H1 (cell line): ENCODE data around the gene GRIPAP1. TPM values are rescaled to one million over a fixed set of nuclear protein-coding genes. Genes with fewer than 3 reads are reported as not detected.

Experiments
- CTCF ChIA-PET: fragments of 300-600 bp; sonication (Branson Sonifier 250); formaldehyde crosslinking; loops from one replicate; lab custom pipeline; 2021; ENCODE audit not compliant: partially characterized antibody; lab: Charles Lee
- POLR2A ChIA-PET: fragments of 300-600 bp; sonication (Branson Sonifier 250); formaldehyde crosslinking; loops from one replicate; lab custom pipeline; 2021; ENCODE audit warnings: inconsistent platforms; ENCODE audit not compliant: partially characterized antibody; lab: Charles Lee
- DNase-seq, 2 experiments: peaks; one replicate each; pipeline versions ENCODE4 v3.0.0 to v3.0.0-alpha.2; 2010 to 2022; ENCODE audit warnings: low spot score in 2 of 2, low read depth in 1 of 2, mixed read lengths in 1 of 2
- FAIRE-seq: peaks from 2 replicates; lab custom pipeline; 2011; peaks lifted over from hg19 to GRCh38; lab: Jason Lieb, UNC
- H2AFZ ChIP-seq: 2 replicates; pipeline ENCODE4 v1.8.1; 2012; ENCODE audit warnings: low read length, inconsistent platforms
- H2AK5ac ChIP-seq: 2 replicates; pipeline ENCODE4 v1.6.1; 2013; ENCODE audit warnings: low read depth, low read length
- H2BK120ac ChIP-seq: replicated peaks from 2 replicates; pipeline ENCODE3; 2013; ENCODE audit warnings: low read depth, low read length, inconsistent platforms
- H2BK12ac ChIP-seq: 2 replicates; pipeline ENCODE4 v1.6.1; 2013; ENCODE audit warnings: low read depth, low read length
- H2BK15ac ChIP-seq: 2 replicates; pipeline ENCODE4 v1.6.1; 2013; ENCODE audit warnings: low read length
- H2BK20ac ChIP-seq: 2 replicates; pipeline ENCODE4 v1.6.1; 2013; ENCODE audit warnings: low read length
- H2BK5ac ChIP-seq: 2 replicates; pipeline ENCODE4 v1.6.1; 2013; ENCODE audit warnings: low read depth, low read length
- H3K14ac ChIP-seq: 2 replicates; pipeline ENCODE4 v1.6.1; 2013; ENCODE audit warnings: inconsistent platforms; ENCODE audit not compliant: insufficient read length
- H3K18ac ChIP-seq: 2 replicates; pipeline ENCODE4 v1.6.1; 2013; ENCODE audit warnings: low read length; ENCODE audit errors: extremely low read depth
- H3K23ac ChIP-seq: 2 replicates; pipeline ENCODE4 v1.6.1; 2013; ENCODE audit warnings: inconsistent platforms; ENCODE audit not compliant: insufficient read length
- H3K23me2 ChIP-seq: 2 replicates; pipeline ENCODE4 v1.6.1; 2013; ENCODE audit warnings: low read depth, low read length
- H3K27ac ChIP-seq: 2 replicates; pipeline ENCODE4 v1.6.1; 2011; ENCODE audit warnings: low read depth, low read length, inconsistent platforms
- H3K27me3 ChIP-seq, 4 experiments: replicated peaks in 1 of 4; 1 replicate in 1 of 4; 2 replicates in 3 of 4; pipeline versions ENCODE4 v1.6.1 to v1.8.1; 2011 to 2013; ENCODE audit warnings: low read length in 3 of 4, mild to moderate bottlenecking in 3 of 4, inconsistent platforms in 2 of 4, mixed read lengths in 2 of 4, moderate library complexity in 1 of 4; ENCODE audit not compliant: control insufficient read depth in 3 of 4, insufficient read depth in 3 of 4; ENCODE audit errors: extremely low read depth in 1 of 4
- H3K36me3 ChIP-seq, 4 experiments: 2 replicates each; pipeline versions ENCODE4 v1.6.1 to v1.8.1; 2011 to 2013; ENCODE audit warnings: mild to moderate bottlenecking in 4 of 4, low read length in 3 of 4, moderate library complexity in 2 of 4, control low read depth in 1 of 4, inconsistent platforms in 1 of 4; ENCODE audit not compliant: insufficient read depth in 4 of 4, control insufficient read depth in 2 of 4
- H3K4ac ChIP-seq: replicated peaks from 2 replicates; pipeline ENCODE3; 2013; ENCODE audit warnings: low read length, low read depth, mixed read lengths, inconsistent platforms; ENCODE audit not compliant: insufficient read length
- H3K4me1 ChIP-seq, 4 experiments: replicated peaks in 1 of 4; 1 replicate in 1 of 4; 2 replicates in 3 of 4; pipeline versions ENCODE4 v1.6.1 to v1.8.1; 2011 to 2013; ENCODE audit warnings: low read length in 3 of 4, inconsistent platforms in 2 of 4, mixed read lengths in 1 of 4; ENCODE audit not compliant: insufficient read depth in 4 of 4, control insufficient read depth in 3 of 4
- H3K4me2 ChIP-seq, 2 experiments: 2 replicates each; pipeline versions ENCODE4 v1.6.1 to v1.8.1; 2011 to 2013; ENCODE audit warnings: low read depth in 2 of 2, low read length in 2 of 2, control low read depth in 1 of 2, inconsistent platforms in 1 of 2, mild to moderate bottlenecking in 1 of 2; ENCODE audit not compliant: insufficient read depth in 1 of 2
- H3K4me3 ChIP-seq, 4 experiments: fragments of 200-600, 300-600 bp in 1 of 4; sonication (generic), shearing (Covaris generic), sonication (Bioruptor Twin) in 1 of 4; 2 replicates each; pipeline versions ENCODE4 v1.5.1 to v1.8.1; 2011 to 2016; ENCODE audit warnings: low read length in 4 of 4, low read depth in 3 of 4, control low read depth in 2 of 4, inconsistent platforms in 2 of 4, mild to moderate bottlenecking in 2 of 4, mixed read lengths in 1 of 4, moderate library complexity in 1 of 4; ENCODE audit not compliant: insufficient read depth in 2 of 4; ENCODE audit errors: extremely low read depth in 1 of 4
- H3K56ac ChIP-seq: replicated peaks from 2 replicates; pipeline ENCODE3; 2013; ENCODE audit warnings: low read depth, mild to moderate bottlenecking, mixed read lengths, low read length, inconsistent platforms; ENCODE audit not compliant: insufficient read length
- H3K79me1 ChIP-seq: 2 replicates; pipeline ENCODE4 v1.6.1; 2013; ENCODE audit warnings: low read depth, low read length, control low read depth
- H3K79me2 ChIP-seq, 2 experiments: 2 replicates each; pipeline versions ENCODE4 v1.6.1 to v1.8.1; 2012 to 2013; ENCODE audit warnings: low read length in 2 of 2, mild to moderate bottlenecking in 2 of 2, inconsistent platforms in 1 of 2; ENCODE audit not compliant: insufficient read depth in 2 of 2, control insufficient read depth in 1 of 2
- H3K9ac ChIP-seq, 4 experiments: replicated peaks in 1 of 4; 1 replicate in 1 of 4; 2 replicates in 3 of 4; pipeline versions ENCODE4 v1.6.1 to v1.8.1; 2011 to 2013; ENCODE audit warnings: low read depth in 3 of 4, low read length in 3 of 4, control low read depth in 2 of 4, mild to moderate bottlenecking in 2 of 4, moderate library complexity in 2 of 4, inconsistent platforms in 1 of 4; ENCODE audit errors: extremely low read depth in 1 of 4
- H3K9me3 ChIP-seq, 2 experiments: 2 replicates each; pipeline versions ENCODE4 v1.6.1 to v1.8.1; 2012 to 2013; ENCODE audit warnings: mild to moderate bottlenecking in 2 of 2, moderate library complexity in 2 of 2, control low read depth in 1 of 2, inconsistent platforms in 1 of 2, low read depth in 1 of 2, low read length in 1 of 2, mixed read lengths in 1 of 2; ENCODE audit not compliant: insufficient read depth in 2 of 2
- H4K20me1 ChIP-seq, 2 experiments: replicated peaks in 1 of 2; 2 replicates each; pipeline versions ENCODE3 to v1.8.1; 2011 to 2013; ENCODE audit warnings: inconsistent platforms in 2 of 2, low read length in 2 of 2, mild to moderate bottlenecking in 1 of 2; ENCODE audit not compliant: insufficient read depth in 2 of 2, control insufficient read depth in 1 of 2
- H4K5ac ChIP-seq: 2 replicates; pipeline ENCODE4 v1.6.1; 2013; ENCODE audit warnings: low read length, low read depth, mixed read lengths, inconsistent platforms; ENCODE audit not compliant: insufficient read length
- H4K8ac ChIP-seq: 2 replicates; pipeline ENCODE4 v1.8.0; 2013; ENCODE audit warnings: mild to moderate bottlenecking, moderate library complexity, low read length, inconsistent platforms; ENCODE audit not compliant: insufficient read depth; ENCODE audit errors: extremely low read depth
- H4K91ac ChIP-seq: replicated peaks from 2 replicates; pipeline ENCODE3; 2013; ENCODE audit warnings: low read length, mixed read lengths, inconsistent platforms; ENCODE audit not compliant: insufficient read length
- BCL11A ChIP-seq, 2 experiments: IDR thresholded peaks; one replicate each; pipeline ENCODE4 v1.6.1; 2011; ENCODE audit warnings: low read depth in 2 of 2, low read length in 2 of 2, mild to moderate bottlenecking in 2 of 2
- EGR1 ChIP-seq: IDR thresholded peaks from 2 replicates; pipeline ENCODE4 v1.6.1; 2011; ENCODE audit warnings: low read depth, low read length, borderline replicate concordance
- HDAC6 ChIP-seq: IDR thresholded peaks from one replicate; pipeline ENCODE4 v1.7.1; 2012; ENCODE audit warnings: low read depth, mild to moderate bottlenecking, inconsistent platforms, low read length, moderate library complexity
- SP1 ChIP-seq: IDR thresholded peaks from 2 replicates; pipeline ENCODE4 v1.6.1; 2011; ENCODE audit warnings: low read depth, low read length
- SP2 ChIP-seq: IDR thresholded peaks from 2 replicates; pipeline ENCODE4 v1.6.1; 2012; ENCODE audit warnings: mild to moderate bottlenecking, low read length, inconsistent platforms
- SP4 ChIP-seq: IDR thresholded peaks from 2 replicates; pipeline ENCODE4 v1.6.1; 2012; ENCODE audit warnings: low read length, inconsistent platforms
- TAF7 ChIP-seq: optimal IDR thresholded peaks from 2 replicates; pipeline ENCODE3; 2011; ENCODE audit warnings: low read depth, mild to moderate bottlenecking, inconsistent platforms, low read length, moderate library complexity, borderline replicate concordance
- WGBS, 2 experiments: shearing (Covaris generic) in 1 of 2; methylation state at CpG; one replicate each; pipeline versions ENCODE4 v1.1.6 to v1.1.7; 2013 to 2015; ENCODE audit warnings: low lambda C conversion rate in 2 of 2, mixed read lengths in 2 of 2, inconsistent platforms in 1 of 2, low coverage in 1 of 2, missing lambda C conversion rate in 1 of 2; ENCODE audit not compliant: insufficient replicate concordance in 2 of 2, insufficient coverage in 1 of 2, insufficient read length in 1 of 2; ENCODE audit errors: extremely low coverage in 1 of 2, missing lambda C conversion rate in 1 of 2; 5-methylcytosine and 5-hydroxymethylcytosine counted together
- polyA plus RNA-seq, 7 experiments: library from polyadenylated mRNA; depleted of rRNA in 3 of 7; stranded (reverse) in 5 of 7; unstranded in 2 of 7; fragments of >200 nt in 5 of 7; fragments of 200-250 nt in 2 of 7; gene quantifications; 1 replicate in 5 of 7; 2 replicates in 1 of 7; 4 replicates in 1 of 7; pipeline versions ENCODE4 v1.2.1 to v1.2.3, GENCODE V29; 2011 to 2013; ENCODE audit warnings: missing spikeins in 2 of 7, mixed read lengths in 2 of 7
- total RNA-seq: library from RNA; stranded (reverse); fragmentation: NEBNext Ultra II Directional; extraction: Animal tissue kit (Norgen Biotek cat#: 25700); gene quantifications from 2 replicates; pipeline ENCODE4 v1.2.1, GENCODE V29; 2021
- TF ChIP-seq, protein P1 (sequence below): IDR thresholded peaks from 2 replicates; pipeline ENCODE4 v1.6.1; 2012; ENCODE audit warnings: low read length, inconsistent platforms
- TF ChIP-seq, protein P2 (sequence below): IDR thresholded peaks from 2 replicates; pipeline ENCODE4 v1.6.1; 2011; ENCODE audit warnings: low read length, improper control_type of control experiment

GRIPAP1 gene
- total and polyA plus RNA-seq, 2 of the 8 experiments (the other 6 are each of a cell fraction or from before 2014, with no cell fraction given): 21.6 to 55.9 TPM

DNA sequence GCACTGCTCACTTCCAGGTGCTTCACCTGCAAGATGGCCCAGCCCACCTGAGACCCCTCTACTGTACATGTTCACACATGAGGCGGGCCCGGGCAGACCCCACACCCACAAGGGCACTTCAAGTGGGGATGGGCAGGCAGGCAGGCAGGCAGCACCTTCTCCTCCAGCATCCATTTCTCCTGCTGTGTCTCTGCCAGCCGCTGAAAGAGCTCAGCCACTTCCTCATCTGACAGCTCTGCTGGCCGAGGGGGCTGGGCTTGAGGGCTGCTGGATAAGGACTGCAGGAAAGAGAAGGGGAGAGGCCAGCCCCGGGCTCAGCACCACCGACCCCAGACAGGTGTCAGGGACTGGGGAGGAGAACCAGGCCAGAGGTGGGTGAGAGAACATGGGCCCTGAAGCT, 26.0 kb downstream of the GRIPAP1 start:
- H3K23ac ChIP-seq: no peak overlapping the region
- DNase-seq: no peak
- TF ChIP-seq EGR1 (no peak), SP4 (no peak), HDAC6 (no peak), BCL11A (IDR thresholded peaks at IDR 0.05; ENCODE audit: low read depth in 2 of 2, low read length in 2 of 2) (no peak), TAF7 (no peak), SP1 (no peak), SP2 (no peak)
- TF ChIP-seq, protein P1, sequence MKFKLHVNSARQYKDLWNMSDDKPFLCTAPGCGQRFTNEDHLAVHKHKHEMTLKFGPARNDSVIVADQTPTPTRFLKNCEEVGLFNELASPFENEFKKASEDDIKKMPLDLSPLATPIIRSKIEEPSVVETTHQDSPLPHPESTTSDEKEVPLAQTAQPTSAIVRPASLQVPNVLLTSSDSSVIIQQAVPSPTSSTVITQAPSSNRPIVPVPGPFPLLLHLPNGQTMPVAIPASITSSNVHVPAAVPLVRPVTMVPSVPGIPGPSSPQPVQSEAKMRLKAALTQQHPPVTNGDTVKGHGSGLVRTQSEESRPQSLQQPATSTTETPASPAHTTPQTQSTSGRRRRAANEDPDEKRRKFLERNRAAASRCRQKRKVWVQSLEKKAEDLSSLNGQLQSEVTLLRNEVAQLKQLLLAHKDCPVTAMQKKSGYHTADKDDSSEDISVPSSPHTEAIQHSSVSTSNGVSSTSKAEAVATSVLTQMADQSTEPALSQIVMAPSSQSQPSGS: no peak
- TF ChIP-seq, protein P2, sequence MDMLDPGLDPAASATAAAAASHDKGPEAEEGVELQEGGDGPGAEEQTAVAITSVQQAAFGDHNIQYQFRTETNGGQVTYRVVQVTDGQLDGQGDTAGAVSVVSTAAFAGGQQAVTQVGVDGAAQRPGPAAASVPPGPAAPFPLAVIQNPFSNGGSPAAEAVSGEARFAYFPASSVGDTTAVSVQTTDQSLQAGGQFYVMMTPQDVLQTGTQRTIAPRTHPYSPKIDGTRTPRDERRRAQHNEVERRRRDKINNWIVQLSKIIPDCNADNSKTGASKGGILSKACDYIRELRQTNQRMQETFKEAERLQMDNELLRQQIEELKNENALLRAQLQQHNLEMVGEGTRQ: no peak

More for the DNA sequence above, 26.0 kb downstream of the GRIPAP1 start:
- H3K4me2 ChIP-seq: no peak overlapping the region
- no peak overlapping the region for H4K5ac ChIP-seq
- FAIRE-seq: no peak
- no peak overlapping the region for H3K18ac ChIP-seq
- H3K9ac ChIP-seq: no peak overlapping the region
- H2BK12ac ChIP-seq: no peak overlapping the region
- peaks cover 4% of the 10 kb centered on the region; the same call in 1 of the 2 replicates for H3K23me2 ChIP-seq
- POLR2A ChIA-PET: interaction anchor here (0.9 to 1.2 kb wide), 3 partner anchors 14 to 130 kb away, joined by 3 to 5 read pairs (median 3); no protein-coding TSS in a partner anchor
- H2BK20ac ChIP-seq: no peak overlapping the region
- 91% methylated on average over 4 of the region's 6 CpGs; no CpG with 5 or more reads in 1 of the 2 experiments for WGBS, 2 experiments
- no peak overlapping the region for H3K14ac ChIP-seq
- no peak overlapping the region for H4K8ac ChIP-seq
- H3K79me1 ChIP-seq: no peaks in the 10 kb centered on the region
- H2AFZ ChIP-seq: no peak overlapping the region
- H3K36me3 ChIP-seq: peaks cover 4 to 37% (median 21%) of the 10 kb centered on the region in 4 experiments; a peak in 6 of 8 replicates
- H3K27me3 ChIP-seq: no peaks in the 10 kb centered on the region
- 0 out of 7 replicates have a peak, but pooled peaks cover 0 to 3% (median 0%) of the 10 kb centered on the region in 4 experiments for H3K4me1 ChIP-seq
- H3K27ac ChIP-seq: no peak overlapping the region
- no peak overlapping the region for H4K91ac ChIP-seq
- H3K79me2 ChIP-seq: no peaks in the 10 kb centered on the region
- H2BK120ac ChIP-seq: no peak overlapping the region
- no peaks in the 10 kb centered on the region for H3K9me3 ChIP-seq
- H2AK5ac ChIP-seq: no peak overlapping the region
- CTCF ChIA-PET: interaction anchor here (1.1 kb wide), 1 partner anchor 23 kb away, joined by 3 read pairs; no protein-coding TSS in a partner anchor
- no peak overlapping the region for H3K4ac ChIP-seq
- no peak overlapping the region for H3K56ac ChIP-seq
- no peak overlapping the region for H2BK5ac ChIP-seq
- no peak overlapping the region for H3K4me3 ChIP-seq
- peaks cover 2 to 4% of the 10 kb centered on the region in 2 experiments for H4K20me1 ChIP-seq
- no peak overlapping the region for H2BK15ac ChIP-seq
